Esophagus muscularis mucosa (tissue), 3 donors: ENCODE measurements around the gene PLEKHM1.
"Not testable (repeated sequence)": the region's sequence is repeated elsewhere in the genome, so short reads cannot be mapped to it uniquely, and the experiment has no call there.

Experiments
- CTCF ChIP-seq, 3 experiments: fragments of 200-600 bp in 2 of 3; fragments of 450-650 bp in 1 of 3; sonication (generic) in 2 of 3; IDR thresholded peaks; one replicate each; pipeline ENCODE4 v1.5.1; 2017 to 2019; ENCODE audit warnings: antibody characterized with exemption in 3 of 3, mild to moderate bottlenecking in 2 of 3, moderate library complexity in 1 of 3
- POLR2A ChIP-seq: fragments of 450-650 bp; IDR thresholded peaks from one replicate; pipeline ENCODE4 v1.6.1; 2017; ENCODE audit warnings: antibody characterized with exemption, moderate library complexity, mild to moderate bottlenecking, low read depth

- TF ChIP-seq CTCF (IDR thresholded peaks at IDR 0.05); POLR2A: not testable (repeated sequence)
These were observed 38.9 kb downstream of the PLEKHM1 start for GRCh38 chr17:45451660-45452059.
